Left ventricle myocardium inferior (tissue), 1 donor: Measurements from ENCODE around the gene RGS17. TPM values are rescaled to one million over a fixed set of nuclear protein-coding genes. Genes with fewer than 3 reads are reported as not detected.

Experiments used
- DNase-seq: peaks from one replicate; pipeline ENCODE4 v3.0.0-alpha.2; 2020
- H3K27ac ChIP-seq: fragments of 200-600 bp; replicated peaks from 2 replicates; pipeline ENCODE4 v1.8.0; 2021
- H3K27me3 ChIP-seq: fragments of 200-600 bp; 2 replicates; pipeline ENCODE4 v1.8.0; 2021; ENCODE audit warnings: low read depth
- H3K36me3 ChIP-seq: fragments of 200-600 bp; 2 replicates; pipeline ENCODE4 v1.8.0; 2021
- H3K4me1 ChIP-seq: fragments of 200-600 bp; 2 replicates; pipeline ENCODE4 v1.8.0; 2021
- H3K4me3 ChIP-seq: fragments of 200-600 bp; 2 replicates; pipeline ENCODE4 v1.8.0; 2021; ENCODE audit warnings: mild to moderate bottlenecking, moderate library complexity
- H3K9me3 ChIP-seq: fragments of 200-600 bp; replicated peaks from 2 replicates; pipeline ENCODE4 v1.8.0; 2021
- CTCF ChIP-seq: fragments of 200-600 bp; IDR thresholded peaks from 2 replicates; pipeline ENCODE4 v1.8.0; 2021; ENCODE audit warnings: antibody characterized with exemption, mild to moderate bottlenecking, borderline replicate concordance
- intact Hi-C: fragments of 100-400 bp; cut with micrococcal nuclease; formaldehyde crosslinking; loops from one replicate; pipeline ENCODE4 v1.11.0; 2022
- total RNA-seq: library from RNA; stranded (reverse); fragmentation: NEBNext Ultra II Directional; extraction: Animal tissue kit (Norgen Biotek cat#: 25700); gene quantifications from one replicate; pipeline ENCODE4 v1.2.1, GENCODE V29; 2021
- donor health status: DM: no; HTN: yes; CAD: no; lungs with severe emphysema.

The RGS17 gene
- total RNA-seq, 1 donor from 2014 or later, result 0.16 TPM

GRCh38 chr6:153069897-153070296 lies 61.2 kb downstream of the RGS17 start:
- Histone ChIP-seq H3K4me3 (no peak overlapping the region), H3K27me3 (no peaks in the 10 kb centered on the region), H3K9me3 (peaks cover 27% of the 10 kb centered on the region), H3K27ac (no peak overlapping the region), H3K36me3 (no peaks in the 10 kb centered on the region), H3K4me1 (no peaks in the 10 kb centered on the region)
- intact Hi-C loops, result no loop called here
- TF ChIP-seq CTCF, result no peak
- DNase-seq, result no peak

GRCh38 chr6:153065222-153065621 lies 65.9 kb downstream of the RGS17 start:
- no peaks in the 10 kb centered on the region for H3K4me1 ChIP-seq
- no peak for TF ChIP-seq CTCF
- no peaks in the 10 kb centered on the region for H3K36me3 ChIP-seq
- H3K4me3 ChIP-seq, result no peak overlapping the region
- intact Hi-C loops, result no loop called here
- DNase-seq, result no peak
- H3K27me3 ChIP-seq, result no peaks in the 10 kb centered on the region
- peaks cover 47% of the 10 kb centered on the region for H3K9me3 ChIP-seq
- H3K27ac ChIP-seq, result no peak overlapping the region

GRCh38 chr6:153063936-153064335 lies 67.1 kb downstream of the RGS17 start:
- no peak for TF ChIP-seq CTCF
- Histone ChIP-seq H3K27me3 (no peaks in the 10 kb centered on the region), H3K36me3 (no peaks in the 10 kb centered on the region), H3K4me1 (no peaks in the 10 kb centered on the region), H3K9me3 (peaks cover 47% of the 10 kb centered on the region), H3K4me3 (no peak overlapping the region), H3K27ac (no peak overlapping the region)
- intact Hi-C loops, result no loop called here
- no peak for DNase-seq

GRCh38 chr6:153062516-153062915 lies 68.6 kb downstream of the RGS17 start:
- DNase-seq, result no peak
- intact Hi-C loops, result no loop called here

GRCh38 chr6:153059757-153060156 lies 71.3 kb downstream of the RGS17 start:
- no peaks in the 10 kb centered on the region for H3K27me3 ChIP-seq
- DNase-seq, result no peak
- H3K4me3 ChIP-seq, result no peak overlapping the region
- no peaks in the 10 kb centered on the region for H3K4me1 ChIP-seq
- no peak overlapping the region for H3K27ac ChIP-seq
- no peak for TF ChIP-seq CTCF
- intact Hi-C loops, result no loop called here
- no peaks in the 10 kb centered on the region for H3K36me3 ChIP-seq
- peaks cover 18% of the 10 kb centered on the region for H3K9me3 ChIP-seq

More at GRCh38 chr6:153062516-153062915, 68.6 kb downstream of the RGS17 start:
- Histone ChIP-seq H3K4me3 (no peak overlapping the region), H3K27me3 (no peaks in the 10 kb centered on the region), H3K36me3 (no peaks in the 10 kb centered on the region), H3K4me1 (no peaks in the 10 kb centered on the region), H3K9me3 (peaks cover 39% of the 10 kb centered on the region), H3K27ac (no peak overlapping the region)
- no peak for TF ChIP-seq CTCF

GRCh38 chr6:153059311-153059710 lies 71.8 kb downstream of the RGS17 start:
- Histone ChIP-seq H3K4me3 (no peak overlapping the region), H3K27ac (no peak overlapping the region), H3K27me3 (no peaks in the 10 kb centered on the region), H3K36me3 (no peaks in the 10 kb centered on the region), H3K4me1 (no peaks in the 10 kb centered on the region), H3K9me3 (peaks cover 16% of the 10 kb centered on the region)
- TF ChIP-seq CTCF, result no peak
- intact Hi-C loops, result no loop called here
- DNase-seq, result no peak
